ENCODE results near the gene PTPRD.

GRCh38 chr9:10354591-10354990, 258.2 kb downstream of the PTPRD start:
- TF ChIP-seq NONO (IDR thresholded peaks at IDR 0.05; ENCODE audit: low read depth in 2 of 2, low read length in 1 of 2): no peak
- TF ChIP-seq ZNF274 (IDR thresholded peaks at IDR 0.05; ENCODE audit: borderline replicate concordance, low read depth, low read length): no peak
- no peak for TF ChIP-seq SRF (CRISPR knock-in tag; IDR thresholded peaks at IDR 0.05)
- no peak for TF ChIP-seq ZNF277 (CRISPR knock-in tag; IDR thresholded peaks at IDR 0.05; ENCODE audit: borderline replicate concordance)
- no peak for TF ChIP-seq NCOA2 (IDR thresholded peaks at IDR 0.05; ENCODE audit: partially characterized antibody in 2 of 2)
- no peak for TF ChIP-seq CTCF (IDR thresholded peaks at IDR 0.05 in 2 of 3, conservative IDR thresholded peaks at IDR 0.05 in 1 of 3; ENCODE audit: insufficient read depth in 2 of 3, low read depth in 1 of 3, low read length in 3 of 3)
- TF ChIP-seq ZNF282 (CRISPR knock-in tag; IDR thresholded peaks at IDR 0.05): no peak
- TF ChIP-seq, protein P1, sequence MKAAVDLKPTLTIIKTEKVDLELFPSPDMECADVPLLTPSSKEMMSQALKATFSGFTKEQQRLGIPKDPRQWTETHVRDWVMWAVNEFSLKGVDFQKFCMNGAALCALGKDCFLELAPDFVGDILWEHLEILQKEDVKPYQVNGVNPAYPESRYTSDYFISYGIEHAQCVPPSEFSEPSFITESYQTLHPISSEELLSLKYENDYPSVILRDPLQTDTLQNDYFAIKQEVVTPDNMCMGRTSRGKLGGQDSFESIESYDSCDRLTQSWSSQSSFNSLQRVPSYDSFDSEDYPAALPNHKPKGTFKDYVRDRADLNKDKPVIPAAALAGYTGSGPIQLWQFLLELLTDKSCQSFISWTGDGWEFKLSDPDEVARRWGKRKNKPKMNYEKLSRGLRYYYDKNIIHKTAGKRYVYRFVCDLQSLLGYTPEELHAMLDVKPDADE (conservative IDR thresholded peaks at IDR 0.05; ENCODE audit: control insufficient read depth, low read depth, low read length): no peak
- TF ChIP-seq ATF3 (IDR thresholded peaks at IDR 0.05): no peak
- TF ChIP-seq ATF3 (CRISPR knock-in tag; conservative IDR thresholded peaks at IDR 0.05): no peak
- no peak for TF ChIP-seq ZKSCAN8 (CRISPR knock-in tag; IDR thresholded peaks at IDR 0.05)
- no peak for TF ChIP-seq SLC30A9 (CRISPR knock-in tag; IDR thresholded peaks at IDR 0.05)
- TF ChIP-seq IRF2 (CRISPR knock-in tag; IDR thresholded peaks at IDR 0.05): no peak
- no peak for TF ChIP-seq EZH2 (IDR thresholded peaks at IDR 0.05; ENCODE audit: borderline replicate concordance, low read depth, low read length)
- TF ChIP-seq, protein P2, sequence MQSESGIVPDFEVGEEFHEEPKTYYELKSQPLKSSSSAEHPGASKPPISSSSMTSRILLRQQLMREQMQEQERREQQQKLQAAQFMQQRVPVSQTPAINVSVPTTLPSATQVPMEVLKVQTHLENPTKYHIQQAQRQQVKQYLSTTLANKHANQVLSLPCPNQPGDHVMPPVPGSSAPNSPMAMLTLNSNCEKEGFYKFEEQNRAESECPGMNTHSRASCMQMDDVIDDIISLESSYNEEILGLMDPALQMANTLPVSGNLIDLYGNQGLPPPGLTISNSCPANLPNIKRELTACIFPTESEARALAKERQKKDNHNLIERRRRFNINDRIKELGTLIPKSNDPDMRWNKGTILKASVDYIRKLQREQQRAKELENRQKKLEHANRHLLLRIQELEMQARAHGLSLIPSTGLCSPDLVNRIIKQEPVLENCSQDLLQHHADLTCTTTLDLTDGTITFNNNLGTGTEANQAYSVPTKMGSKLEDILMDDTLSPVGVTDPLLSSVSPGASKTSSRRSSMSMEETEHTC (IDR thresholded peaks at IDR 0.05): no peak
